Fibroblast of the aortic adventitia (primary cell): Measurements from ENCODE around the gene SAMHD1. TPM values are rescaled to one million over a fixed set of nuclear protein-coding genes. Genes with fewer than 3 reads are reported as not detected.
"Not testable (repeated sequence)": the region's sequence is repeated elsewhere in the genome, so short reads cannot be mapped to it uniquely, and the experiment has no call there.

Experiments used
- DNase-seq: peaks from one replicate; pipeline ENCODE4 v3.0.0-alpha.2; 2010; ENCODE audit warnings: low read depth
- H3K4me3 ChIP-seq: 2 replicates; pipeline ENCODE4 v1.5.1; 2011; ENCODE audit warnings: low read depth, mild to moderate bottlenecking, control low read depth, low read length, moderate library complexity
- total RNA-seq: library from RNA; depleted of rRNA; stranded (reverse); fragments of >200 nt; gene quantifications from 2 replicates; pipeline ENCODE4 v1.2.3, GENCODE V29; 2012; ENCODE audit warnings: low replicate concordance
- TF ChIP-seq, protein P1 (sequence below): IDR thresholded peaks from 2 replicates; pipeline ENCODE4 v1.5.1; 2011; ENCODE audit warnings: mild to moderate bottlenecking, low read length, control low read depth, inconsistent platforms; ENCODE audit not compliant: insufficient read depth

The SAMHD1 gene
- total RNA-seq, 1 donor: 32.7 TPM

- TF ChIP-seq, protein P1, sequence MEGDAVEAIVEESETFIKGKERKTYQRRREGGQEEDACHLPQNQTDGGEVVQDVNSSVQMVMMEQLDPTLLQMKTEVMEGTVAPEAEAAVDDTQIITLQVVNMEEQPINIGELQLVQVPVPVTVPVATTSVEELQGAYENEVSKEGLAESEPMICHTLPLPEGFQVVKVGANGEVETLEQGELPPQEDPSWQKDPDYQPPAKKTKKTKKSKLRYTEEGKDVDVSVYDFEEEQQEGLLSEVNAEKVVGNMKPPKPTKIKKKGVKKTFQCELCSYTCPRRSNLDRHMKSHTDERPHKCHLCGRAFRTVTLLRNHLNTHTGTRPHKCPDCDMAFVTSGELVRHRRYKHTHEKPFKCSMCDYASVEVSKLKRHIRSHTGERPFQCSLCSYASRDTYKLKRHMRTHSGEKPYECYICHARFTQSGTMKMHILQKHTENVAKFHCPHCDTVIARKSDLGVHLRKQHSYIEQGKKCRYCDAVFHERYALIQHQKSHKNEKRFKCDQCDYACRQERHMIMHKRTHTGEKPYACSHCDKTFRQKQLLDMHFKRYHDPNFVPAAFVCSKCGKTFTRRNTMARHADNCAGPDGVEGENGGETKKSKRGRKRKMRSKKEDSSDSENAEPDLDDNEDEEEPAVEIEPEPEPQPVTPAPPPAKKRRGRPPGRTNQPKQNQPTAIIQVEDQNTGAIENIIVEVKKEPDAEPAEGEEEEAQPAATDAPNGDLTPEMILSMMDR: no peak
- no peak for DNase-seq
- no peak overlapping the region for H3K4me3 ChIP-seq
These were observed 70.2 kb downstream of the SAMHD1 start for GRCh38 chr20:36881331-36881730.

GRCh38 chr20:36880741-36881250 is 70.7 kb downstream of the SAMHD1 start:
- no peak overlapping the region for H3K4me3 ChIP-seq
- no peak for DNase-seq
- TF ChIP-seq, protein P1: no peak

GRCh38 chr20:36878941-36879340 is 72.6 kb downstream of the SAMHD1 start:
- H3K4me3 ChIP-seq: no peak overlapping the region
- DNase-seq: no peak
- TF ChIP-seq, protein P1: no peak

DNA sequence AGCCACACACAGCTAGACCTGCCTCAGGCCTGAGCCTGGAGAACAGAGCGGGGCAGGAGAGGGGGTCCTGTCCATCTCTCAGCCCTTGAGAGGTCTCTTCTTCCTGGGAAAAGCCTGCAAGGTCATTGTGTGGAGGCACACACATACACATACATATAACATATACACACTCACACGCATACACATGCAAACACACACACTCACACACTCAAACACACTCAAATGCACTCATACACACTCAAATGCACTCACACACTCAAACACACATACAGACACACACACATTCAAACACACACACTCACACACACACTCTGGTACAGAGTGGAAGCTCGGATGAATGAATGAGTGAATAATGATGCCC is 75.1 kb downstream of the SAMHD1 start:
- H3K4me3 ChIP-seq: no peak overlapping the region
- TF ChIP-seq, protein P1: no peak
- DNase-seq: no peak

DNA sequence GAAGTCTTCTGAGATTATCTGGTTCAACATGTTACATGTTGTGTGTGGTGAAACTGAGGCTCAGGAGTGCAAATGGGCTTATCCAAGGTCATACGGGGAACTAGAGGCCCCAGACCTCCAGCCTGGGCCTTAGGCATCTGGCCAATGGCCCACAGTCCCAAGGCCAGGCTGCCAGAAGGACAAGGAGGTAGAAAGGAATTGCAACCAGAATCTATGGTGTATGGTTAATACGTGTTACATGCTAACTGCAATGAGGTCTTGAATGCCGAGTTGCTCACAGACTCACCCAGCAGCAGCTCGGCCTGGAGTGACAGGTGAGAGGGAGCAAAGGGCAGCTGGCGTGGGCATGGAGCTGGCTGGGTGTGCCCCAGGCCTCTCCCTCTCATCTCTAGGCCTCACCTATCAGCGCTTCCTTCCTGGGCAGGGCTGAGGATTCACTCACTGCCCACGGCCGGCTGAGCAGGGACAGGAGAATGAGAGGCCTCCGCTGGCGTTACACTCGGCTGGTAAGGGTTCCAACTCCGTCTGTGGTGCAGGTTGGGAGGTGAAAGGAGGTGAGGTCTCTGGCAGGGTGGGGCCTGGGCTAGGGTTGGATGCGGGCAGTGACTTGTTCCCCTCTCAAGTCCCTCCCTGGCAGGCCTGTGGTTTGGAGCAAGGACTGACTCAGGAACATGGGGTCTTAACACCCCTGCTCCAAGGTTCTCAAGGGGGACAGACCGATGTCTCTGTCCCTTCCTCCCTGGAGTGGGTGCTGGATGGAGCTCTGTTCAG is 75.6 kb downstream of the SAMHD1 start, which contains the start of gene TLDC2:
Gene TLDC2, plus strand, starts transcription at position 437 of the 771 bp plus-strand sequence. Its CDS starts 37 bp downstream, at position 474.
- TF ChIP-seq, protein P1: no peak
- DNase-seq: no peak
- no peak within 1 kb of the TSS for H3K4me3 ChIP-seq

- not testable (repeated sequence) for DNase-seq, H3K4me3 ChIP-seq
These were observed 76.4 kb downstream of the SAMHD1 start for GRCh38 chr20:36875093-36875492.

GRCh38 chr20:36873498-36874189 is 77.9 kb downstream of the SAMHD1 start:
- TF ChIP-seq, protein P1: no peak
- H3K4me3 ChIP-seq: no peak overlapping the region
- DNase-seq: no peak
